NCI-H2171 (cell line): ENCODE results near the gene ANKFN1.

Experiments
- DNase-seq: peaks from one replicate; lab custom pipeline; 2025; lab: John Stamatoyannopoulos, UW

Gene ANKFN1

GRCh38 chr17:56502120-56502654 lies 348.9 kb downstream of the ANKFN1 start:
- DNase-seq = no peak

DNA sequence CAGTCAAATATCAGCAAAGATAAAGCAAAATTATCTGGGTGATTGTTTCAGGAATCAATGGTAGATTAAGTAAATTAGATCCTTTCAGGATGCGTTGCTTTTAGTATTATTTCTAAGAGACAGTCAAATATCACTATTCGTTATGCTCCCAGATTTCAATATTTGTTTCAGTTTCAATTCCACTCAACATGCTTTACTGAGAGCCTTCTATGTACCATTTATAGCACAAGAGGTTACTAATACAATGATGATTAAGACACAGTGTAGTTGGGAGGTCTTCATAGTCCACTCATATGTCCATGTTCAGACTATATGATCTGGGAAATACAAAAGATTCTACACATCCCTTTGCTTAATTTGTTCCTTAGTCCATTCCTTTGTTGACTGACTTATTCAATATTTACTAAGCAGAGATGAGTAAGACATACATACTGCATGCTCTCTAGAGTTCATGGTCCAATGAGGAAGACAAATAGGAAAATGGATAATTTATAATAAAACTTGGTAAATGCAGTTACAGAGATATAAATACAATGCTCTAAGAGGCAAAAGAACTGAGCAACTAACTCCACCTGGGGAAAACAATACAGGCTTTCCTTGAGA lies 352.0 kb downstream of the ANKFN1 start:
- DNase-seq = no peak

- DNase-seq = no peak
Observed at GRCh38 chr17:56506349-56506748, 353.1 kb downstream of the ANKFN1 start.

GRCh38 chr17:56510554-56511342 lies 357.5 kb downstream of the ANKFN1 start:
- DNase-seq = no peak

DNA sequence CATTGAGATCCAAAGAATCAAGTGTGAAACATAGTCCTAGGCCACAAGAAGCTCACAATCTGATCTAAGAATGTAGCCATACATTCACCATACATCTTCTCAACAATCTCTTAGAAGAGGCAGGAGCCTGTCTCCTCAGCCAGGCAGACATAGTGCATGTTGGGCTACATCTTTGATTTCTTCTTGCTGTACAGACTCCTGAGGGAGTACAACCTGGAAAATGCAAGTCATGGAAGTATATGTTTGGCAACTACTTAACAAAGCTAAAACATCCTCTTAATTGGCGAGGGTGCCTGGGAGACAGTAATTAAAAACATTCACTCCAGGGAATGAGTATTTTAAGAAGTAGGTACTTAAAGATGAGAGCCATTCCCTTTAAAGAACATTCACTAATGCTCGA lies 361.0 kb downstream of the ANKFN1 start:
- no peak for DNase-seq

GRCh38 chr17:56514899-56515298 lies 361.6 kb downstream of the ANKFN1 start:
- DNase-seq = no peak

GRCh38 chr17:56521414-56522141 lies 368.3 kb downstream of the ANKFN1 start:
- DNase-seq = no peak

DNA sequence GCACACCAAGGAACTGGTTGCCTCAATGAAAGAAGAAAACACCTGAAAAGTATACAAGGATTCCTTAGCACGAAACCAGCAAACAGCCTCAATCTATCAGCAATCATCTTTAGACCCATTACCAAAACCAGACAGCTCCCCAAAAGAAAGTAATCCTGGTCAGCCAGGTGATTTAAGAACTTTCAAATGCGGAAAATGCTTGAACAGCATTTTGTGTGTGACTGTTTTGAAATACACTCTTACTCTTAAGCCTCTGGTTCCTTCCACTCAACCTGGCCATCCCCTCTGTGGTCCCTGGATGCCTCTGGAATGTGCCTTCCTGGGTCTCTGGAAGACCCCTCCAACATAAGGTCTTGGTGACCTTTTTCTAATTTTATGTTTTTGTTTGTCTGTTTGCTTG lies 369.8 kb downstream of the ANKFN1 start:
- no peak for DNase-seq

DNA sequence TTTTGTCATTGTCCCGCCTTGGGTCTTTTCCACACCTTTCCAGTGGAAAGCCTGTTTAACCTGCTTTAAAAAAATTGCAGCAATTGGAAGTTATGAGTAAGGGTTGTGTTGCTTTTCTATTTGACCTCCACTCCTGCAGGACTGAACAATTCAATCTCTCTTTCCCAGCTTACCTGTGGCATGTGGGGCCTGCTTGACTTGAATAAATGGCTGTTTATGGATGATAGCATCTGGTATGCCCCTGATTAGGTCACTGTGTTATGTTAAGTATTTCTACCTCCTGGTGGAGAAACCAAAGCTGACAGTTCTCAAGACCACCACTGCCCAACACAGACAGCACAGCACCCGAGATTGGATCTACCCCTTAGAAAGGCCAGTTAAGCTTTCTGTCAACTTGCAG lies 375.4 kb downstream of the ANKFN1 start:
- DNase-seq = no peak

DNA sequence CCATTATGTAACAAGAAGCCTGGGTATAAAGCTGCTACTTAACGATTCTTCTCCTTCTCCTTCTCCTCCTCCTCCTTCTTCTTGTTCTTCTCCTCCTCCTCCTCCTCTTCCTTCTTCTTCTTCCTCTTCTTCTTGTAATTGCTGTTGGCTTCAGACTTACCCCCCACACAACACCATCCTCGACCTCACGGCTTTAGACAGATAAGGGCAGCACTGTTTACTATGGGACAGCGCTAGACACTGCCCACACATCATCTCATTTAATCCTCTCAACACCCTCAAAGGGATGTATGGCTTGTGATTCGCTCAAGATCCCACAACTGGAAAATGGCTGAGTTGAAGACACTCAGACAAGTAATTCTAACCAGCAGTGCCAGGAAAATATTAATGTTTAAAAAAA lies 379.7 kb downstream of the ANKFN1 start:
- DNase-seq = no peak

DNA sequence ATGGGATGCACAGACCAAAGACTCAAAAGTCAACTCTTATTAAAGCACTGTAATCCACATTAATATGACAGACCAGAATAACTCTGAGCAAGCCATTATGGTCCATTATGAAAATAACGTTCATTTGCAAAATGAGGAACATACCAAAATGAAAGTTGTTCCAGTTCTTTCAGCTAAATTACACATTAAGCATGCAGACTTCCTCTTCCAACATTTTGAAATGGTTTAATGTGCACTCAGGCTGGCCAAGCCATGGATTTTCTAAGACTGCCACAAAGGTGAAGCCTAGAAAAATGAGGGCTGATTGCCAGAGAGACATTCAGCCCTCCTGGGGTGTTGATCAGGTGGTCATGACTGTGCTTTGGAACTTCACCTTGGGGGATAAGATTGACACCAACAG lies 383.5 kb downstream of the ANKFN1 start:
- DNase-seq = no peak

DNA sequence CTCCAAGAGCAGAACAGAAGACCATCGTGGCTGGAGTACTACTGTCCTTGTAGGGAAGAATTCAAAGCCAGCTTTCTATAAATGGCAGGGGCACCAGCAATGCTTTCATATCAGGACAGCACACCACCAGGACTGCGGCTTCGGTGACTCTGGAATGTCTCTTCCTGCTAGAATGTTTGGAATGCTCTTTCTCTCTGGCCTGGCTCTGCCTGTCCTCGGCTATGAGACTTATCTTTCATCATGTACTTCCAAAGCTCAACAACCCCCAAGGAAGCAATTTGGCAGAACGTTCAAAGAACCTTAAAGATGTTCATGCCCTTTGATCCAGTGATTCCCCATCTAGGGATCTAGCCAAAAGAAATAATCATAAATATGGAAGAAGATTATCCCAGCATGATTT lies 387.6 kb downstream of the ANKFN1 start:
- DNase-seq = no peak

- no peak for DNase-seq
Observed at GRCh38 chr17:56543280-56543679, 390.0 kb downstream of the ANKFN1 start.

- DNase-seq = no peak
Observed at GRCh38 chr17:56545106-56545505, 391.8 kb downstream of the ANKFN1 start.

GRCh38 chr17:56545930-56546329 lies 392.7 kb downstream of the ANKFN1 start:
- DNase-seq = no peak

DNA sequence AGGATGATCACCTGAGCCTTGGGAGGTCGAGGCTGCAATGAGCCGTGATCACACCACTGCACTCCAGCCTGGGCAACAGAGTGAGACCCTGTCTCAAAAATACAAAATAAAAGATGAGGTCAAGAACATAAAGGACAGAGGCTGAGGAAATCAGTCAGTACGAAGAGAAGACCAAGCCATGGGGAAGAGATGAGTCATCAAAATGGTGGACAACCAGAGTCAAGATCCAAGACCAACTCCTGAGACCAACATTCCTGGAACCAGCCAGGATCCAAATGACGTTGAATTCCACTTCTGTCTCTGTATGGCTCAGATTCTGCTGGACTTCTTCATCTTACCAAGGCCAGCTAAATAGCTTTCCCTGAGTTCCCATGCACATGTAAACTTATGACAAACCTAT lies 395.4 kb downstream of the ANKFN1 start:
- no peak for DNase-seq

GRCh38 chr17:56549501-56549900 lies 396.2 kb downstream of the ANKFN1 start:
- DNase-seq = no peak

- DNase-seq = no peak
Observed at GRCh38 chr17:56557682-56558081, 404.4 kb downstream of the ANKFN1 start.

DNA sequence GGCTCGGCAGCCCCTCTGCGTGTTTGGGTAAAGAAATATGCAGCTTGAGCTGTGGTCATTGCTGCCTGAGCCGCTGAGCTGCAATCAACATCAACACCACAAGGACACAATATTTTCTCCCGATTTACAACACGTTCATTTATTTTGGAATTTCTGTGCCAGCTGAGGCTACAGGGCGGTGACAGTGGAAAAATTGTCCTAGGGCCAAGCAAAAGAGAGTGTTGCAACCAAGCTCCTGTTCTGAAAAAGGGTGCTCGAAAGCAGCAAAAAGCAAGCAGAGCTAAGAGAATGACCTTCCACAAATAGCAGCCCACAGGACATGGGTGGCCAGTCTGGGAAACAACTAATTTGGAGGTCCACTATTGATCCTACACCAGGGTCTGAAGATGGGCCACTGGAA lies 404.8 kb downstream of the ANKFN1 start:
- DNase-seq = no peak
